GM21423 (cell line): ENCODE results near the gene GPD2.
A peak's percentile ranks its signal among the peaks of the same experiment; 100 is the strongest.
"Not testable (repeated sequence)": the region's sequence is repeated elsewhere in the genome, so short reads cannot be mapped to it uniquely, and the experiment has no call there.

Source experiments
- ATAC-seq: cut with Tn5 transposase; IDR thresholded peaks from one replicate; pipeline ENCODE4 v1.9.1; 2021; ENCODE audit warnings: mild to moderate bottlenecking, moderate library complexity; ENCODE audit not compliant: unreplicated experiment

The GPD2 gene

GRCh38 chr2:156473445-156473844, 37.3 kb downstream of the GPD2 start:
- ATAC-seq, result no peak

GRCh38 chr2:156474401-156474800, 38.2 kb downstream of the GPD2 start:
- no peak for ATAC-seq

GRCh38 chr2:156476021-156476849, 40.1 kb downstream of the GPD2 start:
- ATAC-seq, result peak; percentile 27

GRCh38 chr2:156476850-156477206, 40.6 kb downstream of the GPD2 start:
- ATAC-seq, result peak; percentile 66

- peak; percentile 33 for ATAC-seq
Measured at GRCh38 chr2:156480376-156480775, 44.2 kb downstream of the GPD2 start.

- no peak for ATAC-seq
Measured at GRCh38 chr2:156481312-156481711, 45.1 kb downstream of the GPD2 start.

GRCh38 chr2:156483741-156484173, 47.6 kb downstream of the GPD2 start:
- no peak for ATAC-seq

- ATAC-seq, result no peak
Measured at GRCh38 chr2:156486147-156486546, 50.0 kb downstream of the GPD2 start.

- no peak for ATAC-seq
Measured at GRCh38 chr2:156486614-156487013, 50.4 kb downstream of the GPD2 start.

- no peak for ATAC-seq
Measured at GRCh38 chr2:156489195-156489594, 53.0 kb downstream of the GPD2 start.

- no peak for ATAC-seq
Measured at GRCh38 chr2:156489750-156490465, 53.7 kb downstream of the GPD2 start.

GRCh38 chr2:156490466-156490840, 54.3 kb downstream of the GPD2 start:
- ATAC-seq, result no peak

GRCh38 chr2:156491176-156491575, 55.0 kb downstream of the GPD2 start:
- ATAC-seq, result no peak

GRCh38 chr2:156492979-156493378, 56.8 kb downstream of the GPD2 start:
- no peak for ATAC-seq

GRCh38 chr2:156495998-156496397, 59.8 kb downstream of the GPD2 start:
- not testable (repeated sequence) for ATAC-seq

- ATAC-seq, result peak; percentile 75
Measured at GRCh38 chr2:156505696-156506095, 69.5 kb downstream of the GPD2 start.

GRCh38 chr2:156511122-156511521, 74.9 kb downstream of the GPD2 start:
- ATAC-seq, result no peak

GRCh38 chr2:156511803-156512202, 75.6 kb downstream of the GPD2 start:
- ATAC-seq, result peak; percentile 57

GRCh38 chr2:156512451-156512850, 76.3 kb downstream of the GPD2 start:
- ATAC-seq, result peak; percentile 58

GRCh38 chr2:156513219-156513618, 77.0 kb downstream of the GPD2 start:
- ATAC-seq, result no peak

GRCh38 chr2:156517419-156517818, 81.2 kb downstream of the GPD2 start:
- ATAC-seq, result no peak

- no peak for ATAC-seq
Measured at GRCh38 chr2:156518138-156518537, 82.0 kb downstream of the GPD2 start.
